Smooth muscle cell (in vitro differentiated cells): Measurements from ENCODE around the gene NAT14. TPM values are rescaled to one million over a fixed set of nuclear protein-coding genes. Genes with fewer than 3 reads are reported as not detected.

Source experiments
- DNase-seq: peaks from one replicate; lab custom pipeline; 2025; ENCODE audit not compliant: unreplicated experiment; lab: John Stamatoyannopoulos, UW
- H2AFZ ChIP-seq: fragments of 200-600 bp; sonication (generic); 2 replicates; pipeline ENCODE4 v1.6.0; 2016; ENCODE audit warnings: antibody characterized with exemption, low read depth, mild to moderate bottlenecking
- H3F3A ChIP-seq: fragments of 200-600 bp; sonication (generic); 2 replicates; pipeline ENCODE4 v1.6.0; 2017; ENCODE audit warnings: antibody characterized with exemption, low read depth
- H3K27ac ChIP-seq: fragments of 200-600 bp; sonication (generic); 2 replicates; pipeline ENCODE4 v1.5.1; 2016; ENCODE audit warnings: low read depth, mild to moderate bottlenecking
- H3K27me3 ChIP-seq: fragments of 200-600 bp; sonication (generic); 2 replicates; pipeline ENCODE4 v1.6.1; 2016; ENCODE audit warnings: low read depth, mild to moderate bottlenecking
- H3K36me3 ChIP-seq: fragments of 200-600 bp; sonication (generic); 2 replicates; pipeline ENCODE4 v1.5.1; 2016; ENCODE audit warnings: low read depth
- H3K4me1 ChIP-seq: fragments of 200-600 bp; sonication (generic); 2 replicates; pipeline ENCODE4 v1.5.1; 2016; ENCODE audit warnings: low read depth
- H3K4me2 ChIP-seq: fragments of 200-600 bp; sonication (generic); 2 replicates; pipeline ENCODE4 v1.6.0; 2016; ENCODE audit warnings: mild to moderate bottlenecking
- H3K4me3 ChIP-seq: fragments of 200-600 bp; sonication (generic); 2 replicates; pipeline ENCODE4 v1.5.1; 2016; ENCODE audit warnings: mild to moderate bottlenecking
- H3K79me2 ChIP-seq: fragments of 200-600 bp; sonication (generic); 2 replicates; pipeline ENCODE4 v1.6.0; 2016; ENCODE audit warnings: low read depth, mild to moderate bottlenecking
- H3K9ac ChIP-seq: fragments of 200-600 bp; sonication (generic); 2 replicates; pipeline ENCODE4 v1.6.0; 2016; ENCODE audit warnings: low read depth
- H3K9me3 ChIP-seq: fragments of 200-600 bp; sonication (generic); replicated peaks from 2 replicates; pipeline ENCODE4 v1.5.1; 2016; ENCODE audit warnings: low read depth
- H4K20me1 ChIP-seq: fragments of 200-600 bp; sonication (generic); 2 replicates; pipeline ENCODE4 v1.6.0; 2016; ENCODE audit warnings: low read depth
- WGBS: methylation state at CpG from one replicate; pipeline ENCODE4 v1.1.7; 2016; ENCODE audit warnings: low lambda C conversion rate; 5-methylcytosine and 5-hydroxymethylcytosine counted together
- polyA plus RNA-seq: library from polyadenylated mRNA; unstranded; fragments of >200 nt; fragmentation: Nextera tagmentation; extraction: Ambion mirVana; gene quantifications from 2 replicates; pipeline ENCODE4 v1.2.1, GENCODE V29; 2016
- total RNA-seq: library from RNA; depleted of rRNA; stranded (reverse); fragments of >200 nt; gene quantifications from 2 replicates; pipeline ENCODE4 v1.2.3, GENCODE V29; 2014
- TF ChIP-seq, protein P1 (sequence below): fragments of 200-600 bp; sonication (generic); IDR thresholded peaks from 2 replicates; pipeline ENCODE4 v1.5.1; 2017; ENCODE audit warnings: borderline replicate concordance, mild to moderate bottlenecking, antibody characterized with exemption; ENCODE audit not compliant: insufficient read depth, poor library complexity, severe bottlenecking

The NAT14 gene
- total and polyA plus RNA-seq, 2 experiments from 2014 or later: 14.3 to 67.5 TPM

DNA sequence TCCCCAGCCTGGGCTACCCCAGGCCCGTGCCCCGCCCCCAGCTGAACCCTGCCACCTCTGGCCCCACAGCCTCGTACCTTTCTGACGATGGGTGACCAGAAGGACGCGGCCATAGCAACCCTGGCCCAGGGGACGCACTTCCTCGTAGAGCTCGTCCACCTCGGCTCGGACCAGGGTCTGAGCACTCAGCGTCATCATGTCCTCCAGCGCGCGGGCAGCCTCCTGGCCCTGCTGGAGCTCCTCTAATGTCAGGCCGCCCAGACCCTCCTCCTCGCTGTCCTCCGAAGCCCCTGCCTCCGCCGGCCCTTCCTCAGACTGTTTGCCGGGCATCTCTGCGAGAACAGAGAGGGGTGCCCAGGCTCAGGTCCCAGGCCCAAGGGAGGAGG, 51.0 kb downstream of the NAT14 start:
- Histone ChIP-seq H3K9ac (no peak overlapping the region), H3K27me3 (no peaks in the 10 kb centered on the region), H3K27ac (no peak overlapping the region), H2AFZ (no peak overlapping the region), H3K36me3 (no peaks in the 10 kb centered on the region), H3K4me3 (no peak overlapping the region), H4K20me1 (no peaks in the 10 kb centered on the region), H3K4me1 (no peaks in the 10 kb centered on the region), H3K9me3 (no peaks in the 10 kb centered on the region), H3K4me2 (no peak overlapping the region), H3F3A (no peaks in the 10 kb centered on the region), H3K79me2 (no peaks in the 10 kb centered on the region)
- WGBS: 93% methylated on average over 14 of the region's 22 CpGs
- DNase-seq: no peak
- TF ChIP-seq, protein P1, sequence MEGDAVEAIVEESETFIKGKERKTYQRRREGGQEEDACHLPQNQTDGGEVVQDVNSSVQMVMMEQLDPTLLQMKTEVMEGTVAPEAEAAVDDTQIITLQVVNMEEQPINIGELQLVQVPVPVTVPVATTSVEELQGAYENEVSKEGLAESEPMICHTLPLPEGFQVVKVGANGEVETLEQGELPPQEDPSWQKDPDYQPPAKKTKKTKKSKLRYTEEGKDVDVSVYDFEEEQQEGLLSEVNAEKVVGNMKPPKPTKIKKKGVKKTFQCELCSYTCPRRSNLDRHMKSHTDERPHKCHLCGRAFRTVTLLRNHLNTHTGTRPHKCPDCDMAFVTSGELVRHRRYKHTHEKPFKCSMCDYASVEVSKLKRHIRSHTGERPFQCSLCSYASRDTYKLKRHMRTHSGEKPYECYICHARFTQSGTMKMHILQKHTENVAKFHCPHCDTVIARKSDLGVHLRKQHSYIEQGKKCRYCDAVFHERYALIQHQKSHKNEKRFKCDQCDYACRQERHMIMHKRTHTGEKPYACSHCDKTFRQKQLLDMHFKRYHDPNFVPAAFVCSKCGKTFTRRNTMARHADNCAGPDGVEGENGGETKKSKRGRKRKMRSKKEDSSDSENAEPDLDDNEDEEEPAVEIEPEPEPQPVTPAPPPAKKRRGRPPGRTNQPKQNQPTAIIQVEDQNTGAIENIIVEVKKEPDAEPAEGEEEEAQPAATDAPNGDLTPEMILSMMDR: no peak

DNA sequence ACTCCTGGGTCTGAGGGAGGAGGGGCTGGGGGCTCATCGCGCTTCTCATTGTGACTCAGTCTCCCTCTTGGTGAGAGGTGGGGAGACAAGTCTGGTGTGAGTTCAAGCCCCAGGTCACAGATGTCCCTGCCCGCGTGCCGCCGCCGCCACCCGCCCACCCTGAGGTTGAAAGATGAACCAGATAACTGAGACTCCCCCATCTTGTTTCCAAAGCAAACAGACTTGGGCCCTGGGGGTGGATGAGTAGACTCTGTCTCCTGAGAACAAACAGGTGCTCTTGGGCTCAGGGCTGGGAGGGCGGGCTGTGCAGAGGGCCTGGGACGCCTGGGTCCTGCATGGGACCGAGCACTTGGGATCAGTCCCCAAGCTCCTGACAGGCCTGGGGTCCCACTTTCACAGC, 51.4 kb downstream of the NAT14 start:
- Histone ChIP-seq H3K36me3 (no peaks in the 10 kb centered on the region), H3K27ac (no peak overlapping the region), H3K79me2 (no peaks in the 10 kb centered on the region), H3K4me2 (no peak overlapping the region), H3K9ac (no peak overlapping the region), H4K20me1 (no peaks in the 10 kb centered on the region), H3K4me3 (no peak overlapping the region), H3K9me3 (no peaks in the 10 kb centered on the region), H3K27me3 (no peaks in the 10 kb centered on the region), H2AFZ (no peak overlapping the region), H3F3A (no peaks in the 10 kb centered on the region), H3K4me1 (no peaks in the 10 kb centered on the region)
- no peak for DNase-seq
- TF ChIP-seq, protein P1: no peak
- WGBS: 94% methylated on average over 8 of the region's 11 CpGs

Other genes with a start within 250 kb of the NAT14 start
- gene PPP6R1, start 226.2 kb upstream of the NAT14 start, total RNA-seq: 26.7 and 31.1 TPM in 2 replicates
- 58.0 and 59.9 TPM in 2 replicates for gene PPP6R1, start 226.2 kb upstream of the NAT14 start, polyA plus RNA-seq
- 21.5 and 22.1 TPM in 2 replicates for gene HSPBP1, start 205.1 kb upstream of the NAT14 start, total RNA-seq
- 66.5 and 80.0 TPM in 2 replicates for gene HSPBP1, start 205.1 kb upstream of the NAT14 start, polyA plus RNA-seq
- gene BRSK1, start 201.2 kb upstream of the NAT14 start, total RNA-seq: 5.0 and 10.4 TPM in 2 replicates
- 3.0 and 3.3 TPM in 2 replicates for gene BRSK1, start 201.2 kb upstream of the NAT14 start, polyA plus RNA-seq
- gene TMEM150B, start 159.8 kb upstream of the NAT14 start, total RNA-seq: not detected in 2 replicates
- gene TMEM150B, start 159.8 kb upstream of the NAT14 start, polyA plus RNA-seq: 0.22 TPM in 1 of 2 replicates, not detected in the other
- 12.2 and 26.1 TPM in 2 replicates for gene KMT5C, start 145.3 kb upstream of the NAT14 start, total RNA-seq
- 23.2 and 27.2 TPM in 2 replicates for gene KMT5C, start 145.3 kb upstream of the NAT14 start, polyA plus RNA-seq
- 0.18 and 0.31 TPM in 2 replicates for gene COX6B2, start 130.5 kb upstream of the NAT14 start, total RNA-seq
- 1.7 and 1.9 TPM in 2 replicates for gene COX6B2, start 130.5 kb upstream of the NAT14 start, polyA plus RNA-seq
- 0.58 TPM in 1 of 2 replicates, not detected in the other for gene GARIN5B, start 121.9 kb upstream of the NAT14 start, total RNA-seq
- gene GARIN5B, start 121.9 kb upstream of the NAT14 start, polyA plus RNA-seq: 0.07 and 0.35 TPM in 2 replicates
- 36.5 and 40.1 TPM in 2 replicates for gene IL11, start 114.7 kb upstream of the NAT14 start, total RNA-seq
- gene IL11, start 114.7 kb upstream of the NAT14 start, polyA plus RNA-seq: 66.4 and 68.1 TPM in 2 replicates
- not detected in 2 replicates for gene TMEM190, start 108.4 kb upstream of the NAT14 start, total RNA-seq
- 8.2 and 11.1 TPM in 2 replicates for gene TMEM190, start 108.4 kb upstream of the NAT14 start, polyA plus RNA-seq
- 0.58 and 2.6 TPM in 2 replicates for gene TMEM238, start 100.9 kb upstream of the NAT14 start, total RNA-seq
- gene TMEM238, start 100.9 kb upstream of the NAT14 start, polyA plus RNA-seq: 3.3 and 9.3 TPM in 2 replicates
- 824 and 1,108 TPM in 2 replicates for gene RPL28, start 99.3 kb upstream of the NAT14 start, total RNA-seq
- gene RPL28, start 99.3 kb upstream of the NAT14 start, polyA plus RNA-seq: 515 and 595 TPM in 2 replicates
- gene UBE2S, start 77.4 kb upstream of the NAT14 start, total RNA-seq: 34.8 and 39.9 TPM in 2 replicates
- gene UBE2S, start 77.4 kb upstream of the NAT14 start, polyA plus RNA-seq: 162 and 171 TPM in 2 replicates
- not detected in 2 replicates for gene SHISA7, start 41.9 kb upstream of the NAT14 start, total RNA-seq
- gene SHISA7, start 41.9 kb upstream of the NAT14 start, polyA plus RNA-seq: not detected in 2 replicates
- 47.3 and 56.5 TPM in 2 replicates for gene ISOC2, start 23.5 kb upstream of the NAT14 start, total RNA-seq
- 37.3 and 61.4 TPM in 2 replicates for gene ISOC2, start 23.5 kb upstream of the NAT14 start, polyA plus RNA-seq
- not detected in 2 replicates for gene C19orf85, start 20.4 kb upstream of the NAT14 start, total RNA-seq
- gene C19orf85, start 20.4 kb upstream of the NAT14 start, polyA plus RNA-seq: not detected in 2 replicates
- gene ZNF628, start 8.6 kb upstream of the NAT14 start, total RNA-seq: 2.4 and 2.6 TPM in 2 replicates
- 1.3 and 2.0 TPM in 2 replicates for gene ZNF628, start 8.6 kb upstream of the NAT14 start, polyA plus RNA-seq
- 3.0 and 3.8 TPM in 2 replicates for gene SSC5D, start 3.2 kb downstream of the NAT14 start, total RNA-seq
- gene SSC5D, start 3.2 kb downstream of the NAT14 start, polyA plus RNA-seq: 11.2 and 13.6 TPM in 2 replicates
- not detected in 2 replicates for gene SBK2, start 51.9 kb downstream of the NAT14 start, total RNA-seq
- not detected in 2 replicates for gene SBK2, start 51.9 kb downstream of the NAT14 start, polyA plus RNA-seq
- gene SBK3, start 60.4 kb downstream of the NAT14 start, total RNA-seq: not detected in 2 replicates
- 0.37 TPM in 1 of 2 replicates, not detected in the other for gene SBK3, start 60.4 kb downstream of the NAT14 start, polyA plus RNA-seq
- gene ZNF579, start 95.7 kb downstream of the NAT14 start, total RNA-seq: 4.2 TPM in 2 replicates
- 15.1 and 15.8 TPM in 2 replicates for gene ZNF579, start 95.7 kb downstream of the NAT14 start, polyA plus RNA-seq
- gene FIZ1, start 114.3 kb downstream of the NAT14 start, total RNA-seq: 4.6 and 10.4 TPM in 2 replicates
- gene FIZ1, start 114.3 kb downstream of the NAT14 start, polyA plus RNA-seq: 16.8 and 17.7 TPM in 2 replicates
- gene ZNF524, start 115.1 kb downstream of the NAT14 start, total RNA-seq: 16.3 and 20.1 TPM in 2 replicates
- 13.3 and 19.4 TPM in 2 replicates for gene ZNF524, start 115.1 kb downstream of the NAT14 start, polyA plus RNA-seq
- 3.0 and 3.8 TPM in 2 replicates for gene ZNF865, start 120.5 kb downstream of the NAT14 start, total RNA-seq
- 1.2 and 2.0 TPM in 2 replicates for gene ZNF865, start 120.5 kb downstream of the NAT14 start, polyA plus RNA-seq
- gene ZNF784, start 139.4 kb downstream of the NAT14 start, total RNA-seq: 3.1 and 3.8 TPM in 2 replicates
- 7.2 and 7.3 TPM in 2 replicates for gene ZNF784, start 139.4 kb downstream of the NAT14 start, polyA plus RNA-seq
- 6.2 and 11.9 TPM in 2 replicates for gene ZNF580, start 155.8 kb downstream of the NAT14 start, total RNA-seq
- 68.8 and 76.8 TPM in 2 replicates for gene ZNF580, start 155.8 kb downstream of the NAT14 start, polyA plus RNA-seq
- 6.8 and 10.0 TPM in 2 replicates for gene ZNF581, start 158.5 kb downstream of the NAT14 start, total RNA-seq
- 21.4 and 22.0 TPM in 2 replicates for gene ZNF581, start 158.5 kb downstream of the NAT14 start, polyA plus RNA-seq
- 6.9 and 7.7 TPM in 2 replicates for gene CCDC106, start 163.0 kb downstream of the NAT14 start, total RNA-seq
- gene CCDC106, start 163.0 kb downstream of the NAT14 start, polyA plus RNA-seq: 18.3 and 24.8 TPM in 2 replicates
- gene U2AF2, start 169.8 kb downstream of the NAT14 start, total RNA-seq: 70.7 and 75.0 TPM in 2 replicates
- 8.4 and 14.4 TPM in 2 replicates for gene U2AF2, start 169.8 kb downstream of the NAT14 start, polyA plus RNA-seq
- gene EPN1, start 190.0 kb downstream of the NAT14 start, total RNA-seq: 25.3 and 34.5 TPM in 2 replicates
- 119 and 121 TPM in 2 replicates for gene EPN1, start 190.0 kb downstream of the NAT14 start, polyA plus RNA-seq